ENCODE measurements around the gene RASSF4.

RASSF4 gene

DNA sequence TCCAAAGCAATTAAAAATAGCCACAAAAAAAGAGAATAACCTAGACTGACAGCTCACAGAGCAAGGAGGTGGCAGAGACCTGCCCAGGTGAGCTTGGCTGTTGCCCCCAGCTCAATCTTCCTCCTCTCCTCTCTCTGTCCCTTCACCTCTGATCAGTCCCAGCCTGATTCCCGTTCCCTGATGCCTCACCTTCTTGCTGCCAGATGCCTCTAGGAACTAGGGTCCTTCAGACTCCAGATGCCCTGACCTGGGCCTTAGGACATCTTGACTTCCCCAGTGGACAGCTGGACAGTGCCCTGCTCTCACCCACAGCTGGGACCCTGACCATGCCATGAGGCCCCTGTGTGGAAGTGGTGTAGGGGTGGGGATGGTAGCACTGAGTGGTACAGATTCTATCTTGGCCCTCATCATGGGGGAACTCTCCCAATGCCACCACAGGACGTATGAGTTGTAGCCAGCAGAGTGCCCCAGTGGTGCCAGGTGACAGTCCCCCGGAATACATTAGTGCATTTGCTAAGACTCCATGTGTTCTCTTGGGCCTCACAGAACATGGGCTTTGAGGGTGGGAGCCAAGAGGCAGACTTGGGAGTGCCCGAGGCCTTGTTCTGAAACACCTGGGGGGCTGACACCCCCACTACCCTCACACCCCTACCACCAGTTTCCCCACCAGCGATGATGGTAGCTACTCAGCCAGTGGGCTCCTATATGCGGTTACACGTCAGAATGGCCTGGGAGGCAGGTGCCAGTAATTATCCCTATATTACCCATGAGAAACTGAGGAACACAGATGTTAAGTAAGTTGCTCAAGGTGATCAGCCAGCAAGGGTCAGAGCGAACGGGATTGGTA, 17.0 kb downstream of the RASSF4 start:
- no peak for DNase-seq

DNA sequence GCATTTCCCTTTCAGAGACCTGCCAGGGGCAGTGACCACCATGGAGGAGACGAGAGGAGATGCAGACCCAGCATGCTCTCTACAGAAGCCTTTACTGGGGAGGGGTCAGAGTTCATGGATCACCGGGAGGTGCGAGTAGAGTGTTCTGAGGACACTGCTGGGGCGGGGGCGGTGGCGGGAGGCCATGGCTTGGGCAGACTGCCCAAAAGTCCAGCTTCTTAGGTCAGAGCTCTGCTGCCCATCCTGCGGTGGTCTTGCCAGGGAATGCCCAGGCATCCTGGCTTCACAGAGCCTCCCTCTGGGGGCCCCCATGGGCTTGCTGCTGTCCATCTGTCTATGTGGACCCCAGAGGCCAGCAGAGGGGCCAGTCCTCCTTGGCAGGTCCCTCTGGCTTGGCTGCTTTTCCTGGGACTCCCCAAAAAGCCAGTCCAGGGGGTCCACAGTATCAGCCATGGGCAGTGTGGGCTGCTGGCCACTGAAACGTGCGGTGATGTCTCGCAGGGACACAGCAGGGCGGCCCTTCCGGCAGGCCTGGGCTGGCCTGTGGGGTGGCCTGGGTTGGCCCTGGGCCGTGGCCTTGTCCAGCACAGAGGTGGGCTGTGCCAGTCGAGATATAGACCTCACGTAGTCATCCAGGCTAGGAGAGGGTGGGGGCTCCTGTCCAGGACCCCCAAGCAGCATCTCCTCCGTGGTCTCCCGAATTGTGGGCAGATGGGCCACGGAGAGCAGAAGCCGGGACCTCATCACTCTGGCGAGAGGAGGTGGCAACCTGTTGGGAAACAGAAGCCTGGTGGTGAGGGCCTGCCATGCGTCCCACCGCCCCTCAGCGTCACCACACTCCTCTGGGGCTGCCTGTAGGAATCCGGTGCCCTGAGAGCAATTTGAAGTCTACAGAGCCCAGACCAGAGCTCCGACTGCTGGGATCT, 17.9 kb downstream of the RASSF4 start:
- DNase-seq: no peak

GRCh38 chr10:44978213-44978569, 18.6 kb downstream of the RASSF4 start:
- no peak for DNase-seq

GRCh38 chr10:44978570-44979280, 19.1 kb downstream of the RASSF4 start, which contains the start of gene DEPP1:
TSS of gene DEPP1 (minus strand) at chr10:44978809. CDS start at chr10:44978030, 779 bp downstream.
- DNase-seq: peak; percentile 44

GRCh38 chr10:44979281-44980191, 19.9 kb downstream of the RASSF4 start:
- no peak for DNase-seq

DNA sequence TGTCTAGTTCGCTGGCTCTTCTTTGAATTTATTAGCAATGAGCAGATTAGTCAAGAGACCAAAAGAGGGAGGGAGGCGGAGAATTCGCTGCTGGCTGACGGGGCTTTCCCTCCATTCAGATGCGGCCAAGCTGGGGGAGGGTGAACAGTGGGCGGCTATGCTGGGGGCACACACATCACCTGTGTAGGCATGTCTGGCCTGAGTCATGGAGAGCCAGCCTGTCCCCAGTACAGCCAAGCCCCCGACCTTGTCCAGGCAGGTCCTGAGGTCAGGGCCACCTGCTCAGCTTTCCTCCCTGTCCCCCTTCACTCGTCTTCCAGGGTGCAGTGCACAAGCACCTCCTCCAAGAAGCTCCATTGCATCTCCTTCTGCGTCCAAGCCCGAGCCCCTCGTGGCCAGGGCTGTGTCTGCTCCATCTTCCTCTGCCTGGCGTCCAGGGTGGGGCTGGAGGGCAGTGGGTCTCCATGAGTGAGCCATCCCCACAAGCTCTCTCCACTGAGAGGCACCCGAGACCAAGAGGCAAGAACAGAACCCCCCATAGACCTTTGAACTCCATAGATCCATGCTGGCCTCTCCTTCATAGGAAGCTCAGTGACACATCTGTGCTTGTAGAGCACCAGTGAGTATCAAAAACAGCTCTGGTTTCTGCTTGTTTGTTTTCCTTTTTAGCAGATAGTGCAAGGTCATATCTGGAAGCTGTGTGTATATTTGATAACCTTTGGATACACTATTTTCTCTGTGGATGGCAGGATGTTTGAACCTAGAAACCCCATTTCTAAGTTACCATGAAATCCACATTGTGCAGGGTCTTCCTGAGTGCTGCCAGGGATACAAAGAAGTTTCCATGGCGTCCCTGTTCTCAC, 20.9 kb downstream of the RASSF4 start:
- no peak for DNase-seq

GRCh38 chr10:44981172-44982113, 21.8 kb downstream of the RASSF4 start:
- no peak for DNase-seq

- DNase-seq: no peak
Measured at GRCh38 chr10:44982114-44982460, 22.5 kb downstream of the RASSF4 start.

DNA sequence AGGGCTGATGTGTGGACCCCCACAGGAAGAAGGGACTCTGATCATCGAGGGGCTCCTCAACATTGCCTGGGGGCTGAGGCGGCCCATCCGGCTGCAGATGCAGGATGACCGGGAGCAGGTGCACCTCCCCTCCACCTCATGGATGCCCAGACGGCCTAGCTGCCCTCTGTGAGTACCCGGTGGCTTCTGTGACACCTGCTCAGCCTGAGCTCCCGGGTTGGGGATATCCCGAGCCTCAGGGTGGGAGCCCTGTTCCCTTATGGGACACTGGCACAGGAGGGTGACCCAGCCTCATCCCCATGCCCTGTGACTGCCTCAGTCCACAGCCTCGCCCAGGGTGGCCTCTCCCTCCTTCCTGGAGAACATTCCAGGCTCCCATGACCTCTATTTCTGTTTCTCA, 22.9 kb downstream of the RASSF4 start:
- no peak for DNase-seq

- DNase-seq: no peak
Measured at GRCh38 chr10:44983066-44983894, 23.7 kb downstream of the RASSF4 start.

DNA sequence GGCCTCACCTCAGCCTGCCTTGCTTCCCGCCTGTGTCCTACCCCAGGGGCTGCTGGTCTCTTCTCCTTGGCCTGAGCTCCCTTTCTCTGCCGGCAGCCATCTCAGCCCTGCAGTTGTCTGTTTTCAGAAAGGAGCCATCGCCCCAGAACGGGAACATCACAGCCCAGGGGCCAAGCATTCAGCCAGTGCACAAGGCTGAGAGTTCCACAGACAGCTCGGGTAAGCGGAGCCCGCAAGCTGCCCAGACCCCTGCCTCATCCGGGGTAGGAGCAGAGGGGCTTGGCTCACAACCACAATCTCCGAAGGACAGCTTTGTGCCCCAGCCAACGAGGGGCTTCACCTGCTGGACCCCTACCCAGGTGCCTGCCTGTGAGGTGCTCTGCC, 24.3 kb downstream of the RASSF4 start:
- no peak for DNase-seq

DNA sequence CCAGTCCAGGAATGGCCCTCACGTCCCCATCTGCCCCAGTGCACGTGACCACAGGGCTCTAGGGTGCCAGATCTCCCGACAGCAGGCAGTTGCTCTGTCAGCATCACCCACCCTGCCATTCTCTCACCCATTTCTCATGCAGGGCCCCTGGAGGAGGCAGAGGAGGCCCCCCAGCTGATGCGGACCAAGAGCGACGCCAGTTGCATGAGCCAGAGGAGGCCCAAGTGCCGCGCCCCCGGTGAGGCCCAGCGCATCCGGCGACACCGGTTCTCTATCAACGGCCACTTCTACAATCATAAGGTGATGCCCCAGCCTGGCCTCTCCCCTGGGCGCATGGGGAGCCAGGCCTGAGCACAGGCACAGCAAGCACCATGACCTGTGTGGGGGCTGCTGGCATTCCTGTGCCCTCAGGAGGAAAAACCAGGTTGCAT, 25.1 kb downstream of the RASSF4 start:
- no peak for DNase-seq

GRCh38 chr10:44985175-44985681, 25.6 kb downstream of the RASSF4 start:
- no peak for DNase-seq

GRCh38 chr10:44986179-44986578, 26.6 kb downstream of the RASSF4 start:
- DNase-seq: no peak

GRCh38 chr10:44986670-44987069, 27.1 kb downstream of the RASSF4 start:
- peak; percentile 59 for DNase-seq

- no peak for DNase-seq
Measured at GRCh38 chr10:44988957-44989585, 29.5 kb downstream of the RASSF4 start.

DNA sequence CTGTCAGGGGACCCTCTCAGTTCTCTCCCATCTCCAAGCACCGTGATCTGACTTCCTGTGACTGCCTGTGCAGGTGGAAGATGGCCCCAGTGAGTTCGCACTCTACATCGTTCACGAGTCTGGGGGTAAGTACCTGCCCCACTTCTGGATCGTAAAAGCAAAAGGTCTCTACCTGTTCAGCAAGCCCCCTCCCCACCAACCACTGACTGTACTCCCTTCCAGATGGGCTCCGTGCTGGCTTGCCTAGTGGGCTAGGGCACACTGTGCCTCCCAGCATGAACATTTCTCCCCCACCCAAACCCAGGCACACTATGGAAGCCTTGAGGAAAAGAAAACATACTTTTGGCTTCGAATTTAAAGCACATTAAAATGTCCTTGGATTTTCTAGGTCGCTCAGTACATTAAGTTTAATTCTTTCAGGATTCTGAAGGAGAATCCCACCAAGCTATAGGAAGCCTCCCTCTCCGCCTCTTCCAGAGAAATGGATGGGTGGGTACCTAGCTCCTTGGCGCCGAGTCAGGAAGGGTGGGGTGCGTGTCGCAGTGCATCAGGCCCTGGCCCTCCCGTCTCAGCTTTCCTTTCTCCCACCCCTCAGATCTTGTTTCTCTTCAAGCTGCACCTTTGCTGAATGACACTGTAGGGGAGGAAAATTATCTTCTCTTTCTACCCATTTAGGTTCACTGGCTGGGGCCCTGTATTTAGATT, 30.1 kb downstream of the RASSF4 start:
- DNase-seq: no peak

DNA sequence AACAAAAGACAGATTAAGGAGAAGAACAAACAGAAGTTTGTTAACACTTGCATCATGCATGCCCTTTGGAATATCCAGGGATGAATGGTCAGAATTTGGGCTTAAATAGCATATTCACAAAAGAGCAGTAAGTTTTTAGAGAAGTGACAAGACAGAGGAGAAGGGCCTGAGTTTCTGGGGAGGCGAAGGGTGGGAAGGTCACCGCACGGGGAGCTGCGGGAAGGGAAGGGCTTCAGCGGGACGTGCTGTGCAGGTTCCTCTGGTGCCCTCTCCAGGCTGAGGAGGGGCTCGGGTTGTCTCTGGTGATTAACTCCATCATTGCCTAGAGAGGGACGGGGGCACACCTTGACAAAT, 30.7 kb downstream of the RASSF4 start:
- no peak for DNase-seq
